ENCODE results near the gene SLC16A3.

The SLC16A3 gene

DNA sequence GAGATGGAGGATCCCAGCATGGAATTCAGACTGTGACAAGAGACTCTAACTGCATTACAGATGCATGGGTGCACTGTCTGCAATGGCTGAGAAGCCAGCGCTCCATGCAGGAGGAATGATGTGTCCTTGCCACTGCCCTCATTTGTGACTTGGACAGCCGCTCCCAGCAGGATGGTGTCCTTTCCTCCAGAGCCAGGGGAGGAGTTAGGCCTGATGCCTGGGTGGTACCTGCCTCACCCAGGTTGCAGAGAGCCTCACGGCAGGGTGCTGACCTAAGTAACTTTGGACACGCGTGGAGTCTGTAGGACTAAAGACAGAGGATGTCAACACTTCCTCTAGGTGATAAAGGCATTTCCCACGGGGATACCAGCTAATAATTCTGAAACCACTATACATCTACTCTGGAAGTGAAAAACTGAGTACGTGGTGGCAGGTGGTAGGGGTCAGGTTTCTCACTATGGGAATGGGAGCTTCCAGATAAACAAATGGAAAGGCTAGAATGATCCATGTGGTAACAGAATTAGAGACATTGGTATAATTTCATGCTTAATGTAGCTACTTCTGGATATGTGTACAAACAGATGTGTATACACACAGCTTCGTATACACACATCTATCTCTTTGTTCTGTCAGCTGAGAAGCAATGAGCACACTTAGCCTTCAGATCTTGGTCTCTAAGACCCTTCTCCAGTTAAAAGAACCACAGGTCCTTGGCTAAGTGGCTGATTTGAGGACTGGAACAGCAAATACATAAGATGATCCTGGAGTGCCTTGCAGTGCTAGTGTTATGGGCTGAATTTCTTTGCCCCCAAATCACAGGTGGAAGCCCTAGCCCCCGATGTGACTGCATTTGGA lies 58.4 kb downstream of the SLC16A3 start:
- DNase-seq (ENCODE audit: low read depth): no peak

DNA sequence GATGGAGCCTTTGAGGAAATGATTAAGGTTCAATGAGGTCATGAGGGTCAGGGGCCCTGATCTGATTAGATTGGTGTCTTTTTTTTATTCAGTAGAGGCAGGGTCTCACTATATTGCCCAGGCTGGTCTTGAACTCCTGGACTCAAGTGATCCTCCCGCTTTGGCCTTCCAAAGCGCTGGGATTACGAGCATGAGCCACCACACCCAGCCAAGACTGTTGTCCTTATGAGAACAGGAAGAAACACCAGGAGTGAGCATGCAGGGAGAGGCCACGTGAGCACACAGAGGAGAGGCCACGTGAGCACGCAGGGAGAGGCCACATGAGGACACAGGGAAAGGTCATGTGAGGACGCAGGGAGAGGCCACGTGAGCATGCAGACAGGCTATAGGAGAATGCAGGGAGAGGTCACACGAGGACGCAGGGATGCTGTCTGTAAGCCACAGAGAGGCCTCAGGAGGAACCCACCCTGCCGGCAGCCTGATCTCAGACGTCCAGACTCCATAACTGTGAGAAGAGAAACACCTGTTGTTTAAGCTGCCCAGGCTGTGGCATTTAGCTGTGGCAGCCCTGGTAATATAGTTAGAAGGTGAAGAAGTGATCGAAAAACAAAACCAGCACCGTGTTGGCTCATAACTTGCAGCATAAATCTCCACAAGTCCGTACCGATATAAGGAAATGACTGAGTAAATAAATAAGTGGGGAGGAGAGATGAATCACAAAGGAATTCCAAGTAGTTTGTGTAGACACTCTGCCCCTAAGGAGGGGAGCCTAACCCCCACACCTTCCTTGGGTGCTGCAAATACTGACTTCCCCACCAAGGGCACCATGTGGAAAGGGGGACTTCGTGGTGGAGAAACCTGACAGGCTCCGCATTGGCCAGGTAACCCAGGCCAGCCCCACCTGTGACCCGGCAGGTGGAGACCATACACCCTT lies 59.3 kb downstream of the SLC16A3 start:
- DNase-seq (ENCODE audit: low read depth): peak; percentile 90
